ENCODE data around the gene FGFR3. TPM values are rescaled to one million over a fixed set of nuclear protein-coding genes. Genes with fewer than 3 reads are reported as not detected.

FGFR3 gene
- polyA plus RNA-seq, 1 donor from 2014 or later, result 0.48 TPM

GRCh38 chr4:1756893-1757779, 36.0 kb upstream of the FGFR3 start:
- no peaks in the 10 kb centered on the region for H3K9me2 ChIP-seq (ENCODE audit: insufficient read depth, low read length)
- no peaks in the 10 kb centered on the region for H3K36me3 ChIP-seq (ENCODE audit: insufficient read depth, low read length)
- no peak overlapping the region for H3K9ac ChIP-seq (ENCODE audit: low read length)
- no peak overlapping the region for H2AFZ ChIP-seq (ENCODE audit: low read depth, low read length)
- H4K20me1 ChIP-seq (ENCODE audit: insufficient read depth), result no peaks in the 10 kb centered on the region
- H3F3A ChIP-seq (ENCODE audit: insufficient read depth, low read length, poor library complexity, severe bottlenecking), result no peaks in the 10 kb centered on the region
- H3K27me3 ChIP-seq (ENCODE audit: insufficient read depth, low read depth, low read length), result no peaks in the 10 kb centered on the region
- H3K4me3 ChIP-seq (ENCODE audit: low read length), result no peak overlapping the region
- TF ChIP-seq POLR2AphosphoS5 (IDR thresholded peaks at IDR 0.05), result no peak
- TF ChIP-seq MXI1 (conservative IDR thresholded peaks at IDR 0.05; ENCODE audit: poor library complexity, severe bottlenecking), result no peak
- TF ChIP-seq CTCF (IDR thresholded peaks at IDR 0.05; ENCODE audit: poor library complexity, severe bottlenecking), result no peak
- TF ChIP-seq, protein P1, sequence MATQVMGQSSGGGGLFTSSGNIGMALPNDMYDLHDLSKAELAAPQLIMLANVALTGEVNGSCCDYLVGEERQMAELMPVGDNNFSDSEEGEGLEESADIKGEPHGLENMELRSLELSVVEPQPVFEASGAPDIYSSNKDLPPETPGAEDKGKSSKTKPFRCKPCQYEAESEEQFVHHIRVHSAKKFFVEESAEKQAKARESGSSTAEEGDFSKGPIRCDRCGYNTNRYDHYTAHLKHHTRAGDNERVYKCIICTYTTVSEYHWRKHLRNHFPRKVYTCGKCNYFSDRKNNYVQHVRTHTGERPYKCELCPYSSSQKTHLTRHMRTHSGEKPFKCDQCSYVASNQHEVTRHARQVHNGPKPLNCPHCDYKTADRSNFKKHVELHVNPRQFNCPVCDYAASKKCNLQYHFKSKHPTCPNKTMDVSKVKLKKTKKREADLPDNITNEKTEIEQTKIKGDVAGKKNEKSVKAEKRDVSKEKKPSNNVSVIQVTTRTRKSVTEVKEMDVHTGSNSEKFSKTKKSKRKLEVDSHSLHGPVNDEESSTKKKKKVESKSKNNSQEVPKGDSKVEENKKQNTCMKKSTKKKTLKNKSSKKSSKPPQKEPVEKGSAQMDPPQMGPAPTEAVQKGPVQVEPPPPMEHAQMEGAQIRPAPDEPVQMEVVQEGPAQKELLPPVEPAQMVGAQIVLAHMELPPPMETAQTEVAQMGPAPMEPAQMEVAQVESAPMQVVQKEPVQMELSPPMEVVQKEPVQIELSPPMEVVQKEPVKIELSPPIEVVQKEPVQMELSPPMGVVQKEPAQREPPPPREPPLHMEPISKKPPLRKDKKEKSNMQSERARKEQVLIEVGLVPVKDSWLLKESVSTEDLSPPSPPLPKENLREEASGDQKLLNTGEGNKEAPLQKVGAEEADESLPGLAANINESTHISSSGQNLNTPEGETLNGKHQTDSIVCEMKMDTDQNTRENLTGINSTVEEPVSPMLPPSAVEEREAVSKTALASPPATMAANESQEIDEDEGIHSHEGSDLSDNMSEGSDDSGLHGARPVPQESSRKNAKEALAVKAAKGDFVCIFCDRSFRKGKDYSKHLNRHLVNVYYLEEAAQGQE (IDR thresholded peaks at IDR 0.05; ENCODE audit: borderline replicate concordance), result no peak
- TF ChIP-seq EZH2 (IDR thresholded peaks at IDR 0.05; ENCODE audit: borderline replicate concordance, insufficient read depth, low read length, poor library complexity, severe bottlenecking), result no peak
- TF ChIP-seq RAD21 (conservative IDR thresholded peaks at IDR 0.05), result no peak
- no peak for TF ChIP-seq EP300 (conservative IDR thresholded peaks at IDR 0.05; ENCODE audit: poor library complexity, severe bottlenecking)
- TF ChIP-seq TAF1 (IDR thresholded peaks at IDR 0.05; ENCODE audit: low read depth), result no peak
- no peak for TF ChIP-seq SMC3 (conservative IDR thresholded peaks at IDR 0.05; ENCODE audit: poor library complexity)
- H3K4me2 ChIP-seq (ENCODE audit: low read length), result no peak overlapping the region
- no peaks in the 10 kb centered on the region for H3K79me2 ChIP-seq (replicated peaks; ENCODE audit: insufficient read depth, low read length)
- no peak overlapping the region for H3K27ac ChIP-seq (ENCODE audit: low read length)
- no peaks in the 10 kb centered on the region for H3K9me3 ChIP-seq (ENCODE audit: low read length)

DNA sequence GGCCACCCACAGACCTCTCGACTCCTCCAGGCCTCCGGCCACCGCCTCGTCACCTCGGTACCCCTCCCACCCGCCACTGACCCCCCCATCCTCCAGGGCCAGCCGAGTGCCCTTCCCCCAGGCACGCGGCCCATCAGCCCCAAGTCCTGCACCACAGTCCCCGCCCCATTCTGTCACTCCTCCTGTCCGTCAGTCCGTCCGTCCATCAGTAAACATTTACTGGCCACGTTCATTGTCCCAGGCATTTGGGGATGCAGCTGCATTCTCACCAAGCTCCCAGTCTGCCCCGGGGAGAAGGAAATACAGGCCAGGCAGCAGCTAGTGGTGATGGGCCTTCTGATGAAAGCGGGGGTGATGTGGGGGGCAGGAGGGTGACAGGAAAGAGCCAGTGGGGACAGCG, 35.3 kb upstream of the FGFR3 start:
- Histone ChIP-seq H4K20me1 (ENCODE audit: insufficient read depth) (no peaks in the 10 kb centered on the region), H3K4me2 (ENCODE audit: low read length) (no peak overlapping the region), H3F3A (ENCODE audit: insufficient read depth, low read length, poor library complexity, severe bottlenecking) (no peaks in the 10 kb centered on the region), H3K9ac (ENCODE audit: low read length) (no peak overlapping the region), H3K79me2 (replicated peaks; ENCODE audit: insufficient read depth, low read length) (no peaks in the 10 kb centered on the region), H3K27ac (ENCODE audit: low read length) (no peak overlapping the region), H2AFZ (ENCODE audit: low read depth, low read length) (no peak overlapping the region), H3K9me3 (ENCODE audit: low read length) (no peaks in the 10 kb centered on the region), H3K36me3 (ENCODE audit: insufficient read depth, low read length) (no peaks in the 10 kb centered on the region), H3K27me3 (ENCODE audit: insufficient read depth, low read depth, low read length) (no peaks in the 10 kb centered on the region), H3K9me2 (ENCODE audit: insufficient read depth, low read length) (no peaks in the 10 kb centered on the region), H3K4me3 (ENCODE audit: low read length) (no peak overlapping the region)
- TF ChIP-seq TAF1 (IDR thresholded peaks at IDR 0.05; ENCODE audit: low read depth) (no peak), CTCF (IDR thresholded peaks at IDR 0.05; ENCODE audit: poor library complexity, severe bottlenecking) (no peak), EZH2 (IDR thresholded peaks at IDR 0.05; ENCODE audit: borderline replicate concordance, insufficient read depth, low read length, poor library complexity, severe bottlenecking) (no peak), RAD21 (conservative IDR thresholded peaks at IDR 0.05) (no peak), POLR2AphosphoS5 (IDR thresholded peaks at IDR 0.05) (no peak), EP300 (conservative IDR thresholded peaks at IDR 0.05; ENCODE audit: poor library complexity, severe bottlenecking) (no peak), SMC3 (conservative IDR thresholded peaks at IDR 0.05; ENCODE audit: poor library complexity) (no peak), MXI1 (conservative IDR thresholded peaks at IDR 0.05; ENCODE audit: poor library complexity, severe bottlenecking) (no peak)
- TF ChIP-seq, protein P1 (IDR thresholded peaks at IDR 0.05; ENCODE audit: borderline replicate concordance), result no peak
